ENCODE measurements around the gene NES. TPM values are rescaled to one million over a fixed set of nuclear protein-coding genes. Genes with fewer than 3 reads are reported as not detected.

Gene NES
- total and polyA plus RNA-seq, 5 donors from 2014 or later, result 0.10 TPM; not detected in 4

DNA sequence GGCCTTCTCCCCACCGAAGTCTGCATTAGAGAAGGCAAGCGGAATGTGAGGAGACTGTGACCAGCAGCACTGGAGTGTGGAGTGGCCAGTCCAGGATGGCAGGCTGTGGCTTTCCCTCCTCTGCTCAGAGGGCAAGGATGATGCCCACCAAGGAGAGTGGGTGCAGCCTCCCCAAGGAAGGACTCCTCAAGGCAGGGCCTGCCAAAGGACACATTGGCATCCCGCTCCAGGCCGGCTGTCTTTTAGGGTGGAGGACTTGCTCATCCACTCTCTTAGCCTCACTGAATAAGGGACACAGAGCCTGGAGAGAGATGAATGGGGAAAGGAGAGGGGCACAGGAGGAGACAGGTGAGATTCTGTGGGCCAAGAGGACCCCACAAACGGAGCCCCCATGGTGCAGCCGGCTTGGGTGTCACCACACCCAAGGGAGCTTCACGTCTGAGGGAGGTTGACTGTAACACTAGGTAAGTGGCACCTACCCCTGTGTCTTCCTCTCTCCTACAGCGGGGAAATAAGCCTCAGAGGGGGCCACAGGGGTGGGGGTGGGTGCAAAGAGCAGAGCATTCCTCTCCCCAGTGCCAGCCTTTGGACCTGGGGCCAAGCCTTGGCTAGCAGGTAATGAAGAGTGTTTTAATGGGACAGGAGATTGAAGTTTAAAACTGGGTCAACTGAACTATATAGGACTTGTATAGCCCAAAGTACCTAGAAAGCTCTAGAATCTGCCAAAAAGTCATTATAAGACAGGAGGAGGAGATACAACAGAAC, 4.2 kb upstream of the NES start:
- peaks cover 10% of the 10 kb centered on the region for H3K4me1 ChIP-seq (ENCODE audit: control insufficient read depth, insufficient read depth, low read length, poor library complexity, severe bottlenecking)
- Mint-ChIP-seq H3K27me3 (peaks cover 78% of the 10 kb centered on the region), H3K27ac (peak overlapping the region in 1 of 3 donors; percentile 1), H3K9me3 (no peaks in the 10 kb centered on the region), H3K4me3 (peak overlapping the region in 1 of 4 donors; percentile 35), H3K4me1 (peaks cover 4 to 29% (median 13%) of the 10 kb centered on the region in 4 donors), H3K36me3 (no peaks in the 10 kb centered on the region)
- H3K27ac ChIP-seq (ENCODE audit: insufficient read depth, low read length, poor library complexity, severe bottlenecking), result no peak overlapping the region
- ATAC-seq (ENCODE audit: low read depth in 2 of 2) (no peak), DNase-seq (no peak)
- no peaks in the 10 kb centered on the region for H3K36me3 ChIP-seq (ENCODE audit: control insufficient read depth, insufficient read depth, low read length)
- no peak overlapping the region for H3K4me3 ChIP-seq (ENCODE audit: low read depth, low read length)
- H3K27me3 ChIP-seq (ENCODE audit: control insufficient read depth, insufficient read depth, low read length), result peaks cover 33% of the 10 kb centered on the region
- H3K9me3 ChIP-seq (ENCODE audit: control insufficient read depth in 2 of 2, low read length in 2 of 2), result no peaks in the 10 kb centered on the region

DNA sequence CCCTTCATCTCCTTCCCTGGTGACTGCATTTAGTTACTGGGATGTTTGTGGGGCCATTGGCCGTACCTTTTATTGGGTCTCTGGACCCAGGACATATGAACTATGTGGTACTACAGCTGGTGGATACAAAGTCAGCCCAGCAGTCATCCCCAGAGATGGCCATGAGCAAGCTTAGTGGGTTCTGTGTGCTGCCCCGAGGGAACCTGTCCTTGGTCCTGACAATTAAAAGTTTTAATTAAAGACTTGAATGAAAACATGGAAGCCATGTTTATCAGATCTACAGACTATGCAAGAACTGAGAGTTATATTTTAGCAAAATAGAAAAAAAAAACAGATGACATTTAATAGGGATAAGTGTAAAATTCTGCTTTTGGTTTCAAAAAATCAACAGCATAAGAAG, 2.8 kb upstream of the NES start:
- H3K36me3 Mint-ChIP-seq, result no peaks in the 10 kb centered on the region
- H3K4me1 ChIP-seq (ENCODE audit: control insufficient read depth, insufficient read depth, low read length, poor library complexity, severe bottlenecking), result peaks cover 10% of the 10 kb centered on the region
- no peak overlapping the region for H3K4me3 Mint-ChIP-seq
- no peaks in the 10 kb centered on the region for H3K9me3 Mint-ChIP-seq
- peaks cover 80% of the 10 kb centered on the region for H3K27me3 Mint-ChIP-seq
- no peak overlapping the region for H3K27ac Mint-ChIP-seq
- no peaks in the 10 kb centered on the region for H3K9me3 ChIP-seq (ENCODE audit: control insufficient read depth in 2 of 2, low read length in 2 of 2)
- no peaks in the 10 kb centered on the region for H3K36me3 ChIP-seq (ENCODE audit: control insufficient read depth, insufficient read depth, low read length)
- ATAC-seq (ENCODE audit: low read depth in 2 of 2) (no peak), DNase-seq (no peak)
- H3K4me1 Mint-ChIP-seq, result peaks cover 4 to 29% (median 13%) of the 10 kb centered on the region in 4 donors
- H3K4me3 ChIP-seq (ENCODE audit: low read depth, low read length), result no peak overlapping the region
- peaks cover 33% of the 10 kb centered on the region for H3K27me3 ChIP-seq (ENCODE audit: control insufficient read depth, insufficient read depth, low read length)
- H3K27ac ChIP-seq (ENCODE audit: insufficient read depth, low read length, poor library complexity, severe bottlenecking), result no peak overlapping the region

DNA sequence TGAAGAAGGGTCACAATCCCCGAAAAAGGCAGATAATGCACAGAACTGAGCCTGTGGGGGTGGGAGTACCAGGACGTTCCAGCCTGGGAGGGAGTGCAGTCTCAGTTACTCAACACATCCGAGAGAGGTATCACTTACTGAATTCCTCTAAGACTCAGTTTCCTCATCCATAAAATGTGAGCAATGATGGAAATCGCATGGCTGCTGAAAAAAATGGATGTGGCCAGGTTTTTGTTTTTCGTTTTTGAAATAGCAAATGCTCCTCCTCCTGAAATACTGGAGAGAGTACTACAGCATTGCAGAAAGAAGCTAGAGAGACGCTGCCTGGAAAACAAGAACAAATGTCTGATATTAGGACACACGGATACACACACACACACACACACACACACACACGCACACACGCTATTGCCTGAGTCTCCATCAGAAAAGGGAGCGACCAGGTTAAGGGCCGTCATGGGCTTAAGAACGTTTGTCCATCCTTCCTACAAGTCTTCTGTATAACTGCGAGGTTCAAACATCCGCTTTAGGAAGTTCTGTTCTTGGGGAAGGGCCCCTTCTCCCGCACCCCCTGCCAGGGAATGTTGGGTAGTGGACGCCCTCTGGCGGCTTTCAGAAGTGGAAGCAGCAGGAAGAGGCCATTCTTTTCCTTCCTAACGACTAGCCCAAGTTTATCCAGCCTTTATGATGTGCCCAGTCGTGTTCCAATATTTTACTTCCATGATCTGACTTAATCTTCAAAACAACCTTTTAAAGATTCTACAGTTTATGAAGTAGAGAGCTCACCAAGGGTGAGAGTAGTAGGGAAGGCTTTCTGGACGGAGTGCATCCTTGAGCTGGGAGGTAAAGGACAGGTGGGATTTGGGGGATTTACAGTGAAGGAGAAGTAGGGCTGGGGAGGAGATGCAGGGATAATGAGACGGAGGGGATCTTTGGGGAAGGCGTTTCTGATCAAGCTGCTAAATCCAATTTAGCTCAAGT, 699 bp upstream of the NES start:
- no peak overlapping the region for H3K4me3 ChIP-seq (ENCODE audit: low read depth, low read length)
- peaks cover 30% of the 10 kb centered on the region for H3K27me3 ChIP-seq (ENCODE audit: control insufficient read depth, insufficient read depth, low read length)
- DNase-seq (peak in 1 of 3 donors; percentile 39), ATAC-seq (ENCODE audit: low read depth in 2 of 2) (no peak)
- no peaks in the 10 kb centered on the region for H3K9me3 ChIP-seq (ENCODE audit: control insufficient read depth in 2 of 2, low read length in 2 of 2)
- no peaks in the 10 kb centered on the region for H3K36me3 ChIP-seq (ENCODE audit: control insufficient read depth, insufficient read depth, low read length)
- Mint-ChIP-seq H3K9me3 (no peaks in the 10 kb centered on the region), H3K4me3 (peak overlapping the region in 2 of 4 donors; percentile 8 to 26), H3K27me3 (peaks cover 86% of the 10 kb centered on the region), H3K4me1 (peaks cover 4 to 17% (median 7%) of the 10 kb centered on the region in 4 donors), H3K27ac (no peak overlapping the region), H3K36me3 (no peaks in the 10 kb centered on the region)
- peaks cover 10% of the 10 kb centered on the region for H3K4me1 ChIP-seq (ENCODE audit: control insufficient read depth, insufficient read depth, low read length, poor library complexity, severe bottlenecking)
- no peak overlapping the region for H3K27ac ChIP-seq (ENCODE audit: insufficient read depth, low read length, poor library complexity, severe bottlenecking)

DNA sequence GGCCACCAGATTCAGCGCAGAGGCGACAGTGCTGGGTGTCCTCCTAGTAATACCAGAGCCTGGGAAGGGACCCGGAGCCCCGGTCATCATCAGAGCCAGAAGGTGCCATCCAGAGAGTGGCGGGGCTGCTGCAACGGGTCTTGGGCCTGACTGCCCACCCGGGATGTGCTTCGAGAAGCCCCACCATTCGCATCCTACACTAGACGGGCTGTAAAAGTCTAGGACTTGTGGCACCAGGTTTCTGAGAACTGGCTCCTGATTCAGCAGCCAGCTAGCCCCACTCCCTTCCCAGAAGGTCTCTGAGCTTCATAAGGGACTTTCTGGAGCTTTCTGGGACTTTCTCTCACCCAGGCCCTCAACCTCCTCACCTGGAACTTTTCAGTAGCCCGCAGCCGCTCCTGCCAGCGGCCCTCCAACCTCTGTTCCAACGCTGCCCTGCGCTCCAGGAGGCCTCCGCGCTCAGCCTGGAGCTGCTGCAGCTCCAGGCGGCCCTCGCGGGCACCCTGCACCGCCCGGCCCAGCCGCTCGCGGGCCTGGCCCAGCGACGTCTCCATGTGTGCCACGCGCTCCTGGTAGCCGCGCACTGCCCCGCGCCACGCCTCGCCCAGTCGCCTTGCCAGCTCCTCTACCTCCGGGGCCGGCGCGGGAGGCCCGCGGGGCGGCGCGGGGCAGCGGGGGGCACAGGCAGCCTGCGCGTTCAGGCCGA, 940 bp downstream of the NES start:
- Mint-ChIP-seq H3K4me3 (no peak overlapping the region), H3K36me3 (no peaks in the 10 kb centered on the region), H3K4me1 (peaks cover 7 to 17% (median 7%) of the 10 kb centered on the region in 4 donors), H3K27me3 (peaks cover 83% of the 10 kb centered on the region), H3K27ac (no peak overlapping the region), H3K9me3 (no peaks in the 10 kb centered on the region)
- Histone ChIP-seq H3K9me3 (ENCODE audit: control insufficient read depth in 2 of 2, low read length in 2 of 2) (no peaks in the 10 kb centered on the region), H3K27ac (ENCODE audit: insufficient read depth, low read length, poor library complexity, severe bottlenecking) (no peak overlapping the region), H3K27me3 (ENCODE audit: control insufficient read depth, insufficient read depth, low read length) (peaks cover 29% of the 10 kb centered on the region), H3K4me3 (ENCODE audit: low read depth, low read length) (no peak overlapping the region), H3K4me1 (ENCODE audit: control insufficient read depth, insufficient read depth, low read length, poor library complexity, severe bottlenecking) (peaks cover 10% of the 10 kb centered on the region), H3K36me3 (ENCODE audit: control insufficient read depth, insufficient read depth, low read length) (no peaks in the 10 kb centered on the region)
- DNase-seq (no peak), ATAC-seq (ENCODE audit: low read depth in 2 of 2) (no peak)

DNA sequence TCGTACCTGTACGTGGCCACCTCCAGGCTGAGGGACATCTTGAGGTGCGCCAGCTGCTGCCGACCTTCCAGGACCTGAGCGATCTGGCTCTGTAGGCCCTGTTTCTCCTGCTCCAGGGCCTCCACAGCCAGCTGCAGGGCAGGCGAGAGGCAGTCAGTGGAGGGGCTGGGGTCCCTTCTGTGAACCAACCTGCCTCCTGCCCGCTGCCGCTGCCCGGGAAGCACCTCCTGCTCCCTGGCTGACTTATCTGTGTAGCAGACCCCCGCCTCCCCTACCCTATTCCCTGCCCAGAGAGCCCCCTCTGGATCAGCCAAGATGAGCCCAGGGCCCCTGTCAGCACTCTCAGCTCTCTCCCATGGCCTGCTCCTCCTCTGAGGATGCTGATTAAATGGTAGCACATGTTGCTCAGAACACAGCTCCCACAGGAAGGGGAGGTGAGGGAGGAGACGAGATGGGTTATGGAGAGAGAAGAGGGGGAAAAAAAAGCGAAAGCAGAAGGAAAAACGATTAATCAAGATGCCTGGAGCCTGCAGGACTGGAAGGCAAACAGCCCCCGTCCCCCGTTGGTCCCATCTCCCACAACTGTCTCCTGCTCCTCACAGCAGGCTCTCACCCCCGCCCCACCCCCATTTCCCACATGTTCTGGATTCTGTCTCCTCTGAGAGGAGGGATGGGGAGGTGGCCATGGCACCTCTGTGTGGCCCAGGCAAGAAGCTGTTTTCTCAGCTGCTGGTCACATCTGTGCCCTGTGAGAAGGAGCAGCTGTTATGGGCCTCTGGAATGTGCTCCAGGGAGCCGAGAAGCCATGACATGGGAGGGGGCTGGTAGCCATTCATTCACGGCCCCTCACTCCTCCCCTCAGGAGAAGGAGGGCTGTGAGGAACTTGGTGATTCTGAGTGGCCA, 1.7 kb downstream of the NES start:
- H3K4me1 Mint-ChIP-seq, result peaks cover 7 to 17% (median 8%) of the 10 kb centered on the region in 4 donors
- H3K27me3 Mint-ChIP-seq, result peaks cover 78% of the 10 kb centered on the region
- Histone ChIP-seq H3K27ac (ENCODE audit: insufficient read depth, low read length, poor library complexity, severe bottlenecking) (no peak overlapping the region), H3K4me3 (ENCODE audit: low read depth, low read length) (no peak overlapping the region), H3K9me3 (ENCODE audit: control insufficient read depth in 2 of 2, low read length in 2 of 2) (no peaks in the 10 kb centered on the region), H3K36me3 (ENCODE audit: control insufficient read depth, insufficient read depth, low read length) (no peaks in the 10 kb centered on the region), H3K4me1 (ENCODE audit: control insufficient read depth, insufficient read depth, low read length, poor library complexity, severe bottlenecking) (peaks cover 10% of the 10 kb centered on the region), H3K27me3 (ENCODE audit: control insufficient read depth, insufficient read depth, low read length) (peaks cover 25% of the 10 kb centered on the region)
- H3K27ac Mint-ChIP-seq, result no peak overlapping the region
- no peak overlapping the region for H3K4me3 Mint-ChIP-seq
- ATAC-seq (ENCODE audit: low read depth in 2 of 2), result no peak
- H3K36me3 Mint-ChIP-seq, result no peaks in the 10 kb centered on the region
- H3K9me3 Mint-ChIP-seq, result no peaks in the 10 kb centered on the region
- no peak for DNase-seq

DNA sequence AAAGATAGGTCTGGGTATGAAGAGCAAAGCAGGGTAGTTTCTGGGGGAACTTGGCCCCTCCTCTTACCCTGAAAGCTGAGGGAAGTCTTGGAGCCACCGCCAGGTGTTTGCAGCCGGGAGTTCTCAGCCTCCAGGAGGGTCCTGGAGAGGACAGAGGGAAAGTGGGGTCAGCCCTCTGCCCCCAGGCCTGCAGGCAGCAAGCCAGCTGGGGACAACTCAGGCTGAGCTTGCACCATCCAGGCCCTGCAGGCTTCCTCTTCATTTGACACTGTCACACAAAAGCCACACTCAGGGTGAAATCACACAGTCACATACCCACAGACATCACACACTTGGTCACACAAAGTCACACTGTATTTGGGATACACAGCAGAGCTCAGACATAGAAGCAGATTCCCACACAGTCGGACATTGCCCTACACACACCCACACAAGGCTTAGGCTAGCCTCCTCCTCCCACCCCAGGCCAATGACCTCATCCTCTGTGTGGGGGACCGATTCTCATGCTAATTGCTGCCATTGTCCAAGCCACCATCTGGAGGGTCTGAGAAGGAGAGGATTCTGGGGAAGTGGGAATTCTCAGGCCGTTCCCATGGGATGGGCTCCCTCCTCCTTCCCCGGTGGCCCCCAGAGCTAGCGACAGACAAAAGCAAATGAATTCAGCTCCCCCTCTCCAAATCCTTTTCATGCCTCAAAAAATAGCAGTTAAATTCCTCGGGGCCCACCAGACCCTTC, 3.7 kb downstream of the NES start:
- Histone ChIP-seq H3K9me3 (ENCODE audit: control insufficient read depth in 2 of 2, low read length in 2 of 2) (no peaks in the 10 kb centered on the region), H3K4me3 (ENCODE audit: low read depth, low read length) (no peak overlapping the region), H3K4me1 (ENCODE audit: control insufficient read depth, insufficient read depth, low read length, poor library complexity, severe bottlenecking) (peaks cover 10% of the 10 kb centered on the region), H3K27ac (ENCODE audit: insufficient read depth, low read length, poor library complexity, severe bottlenecking) (no peak overlapping the region), H3K27me3 (ENCODE audit: control insufficient read depth, insufficient read depth, low read length) (peaks cover 11% of the 10 kb centered on the region), H3K36me3 (ENCODE audit: control insufficient read depth, insufficient read depth, low read length) (no peaks in the 10 kb centered on the region)
- Mint-ChIP-seq H3K27ac (no peak overlapping the region), H3K27me3 (peaks cover 62% of the 10 kb centered on the region), H3K36me3 (no peaks in the 10 kb centered on the region), H3K4me1 (peaks cover 7 to 18% (median 8%) of the 10 kb centered on the region in 4 donors), H3K9me3 (no peaks in the 10 kb centered on the region), H3K4me3 (no peak overlapping the region)
- DNase-seq (no peak), ATAC-seq (ENCODE audit: low read depth in 2 of 2) (no peak)
